Endothelial cell of umbilical vein (primary cell): Measurements from ENCODE around the gene AGFG2.

ENCODE experiments used
- CTCF ChIP-seq, 2 donors: IDR thresholded peaks; 1 replicate in 1 of 2; 2 replicates in 1 of 2; pipeline ENCODE4 v1.5.1; 2011; ENCODE audit warnings: low read length in 2 of 2, mild to moderate bottlenecking in 2 of 2, moderate library complexity in 2 of 2, control low read depth in 1 of 2, inconsistent platforms in 1 of 2, low read depth in 1 of 2; ENCODE audit not compliant: insufficient read depth in 1 of 2; ENCODE audit errors: extremely low read depth in 1 of 2
- EZH2 ChIP-seq: IDR thresholded peaks from 2 replicates; pipeline ENCODE4 v1.6.1; 2012; ENCODE audit warnings: borderline replicate concordance, low read depth, mild to moderate bottlenecking, moderate library complexity, low read length, inconsistent platforms; ENCODE audit not compliant: severe bottlenecking
- JUN ChIP-seq: IDR thresholded peaks from 2 replicates; pipeline ENCODE4 v1.6.1; 2011; ENCODE audit warnings: borderline replicate concordance, low read depth; ENCODE audit not compliant: insufficient read length, insufficient read depth
- POLR2A ChIP-seq: IDR thresholded peaks from 2 replicates; pipeline ENCODE4 v1.6.1; 2012; ENCODE audit warnings: low read depth, mild to moderate bottlenecking, control low read depth, low read length

DNA sequence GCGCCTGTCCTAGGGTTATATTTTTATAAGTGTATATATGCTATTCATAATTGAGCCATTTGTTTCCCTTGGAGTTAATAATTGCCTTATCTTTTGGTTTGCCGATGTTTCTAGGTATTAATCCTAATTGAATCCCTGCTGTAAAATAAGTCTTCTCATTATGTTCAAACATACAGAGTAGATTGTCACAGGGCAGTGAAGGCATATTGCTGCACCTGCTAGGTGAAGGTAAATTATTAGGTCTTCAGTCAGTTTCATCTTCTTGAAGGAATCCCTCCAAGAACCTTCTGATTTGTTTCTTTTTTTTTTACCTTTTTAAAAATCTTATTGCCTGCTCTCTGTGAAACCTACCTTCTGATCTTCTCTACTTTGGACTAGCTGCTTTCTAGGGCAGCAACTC, 17.9 kb upstream of the AGFG2 start:
- no peak for TF ChIP-seq EZH2
- no peak for TF ChIP-seq CTCF (IDR thresholded peaks at IDR 0.05; ENCODE audit: extremely low read depth in 1 of 2, insufficient read depth in 1 of 2, low read depth in 1 of 2, low read length in 2 of 2)
- no peak for TF ChIP-seq JUN
- no peak for TF ChIP-seq POLR2A
